Type B pancreatic cell (in vitro differentiated cells): ENCODE measurements around the gene CRTAC1. TPM values are rescaled to one million over a fixed set of nuclear protein-coding genes. Genes with fewer than 3 reads are reported as not detected.

Experiments
- DNase-seq: peaks from one replicate; pipeline ENCODE4 v3.0.0; 2021; ENCODE audit warnings: mixed read lengths; ENCODE audit not compliant: unreplicated experiment; ENCODE audit errors: extremely low spot score
- H3K27ac Mint-ChIP-seq: 2 replicates; pipeline ENCODE4 v1.8.0; 2021; ENCODE audit warnings: mild to moderate bottlenecking, mixed read lengths
- H3K27me3 Mint-ChIP-seq: 2 replicates; pipeline ENCODE4 v1.8.0; 2021; ENCODE audit warnings: mixed read lengths
- H3K36me3 Mint-ChIP-seq: 2 replicates; pipeline ENCODE4 v1.8.0; 2021; ENCODE audit warnings: mixed read lengths
- H3K4me1 Mint-ChIP-seq: one replicate; pipeline ENCODE4 v1.8.0; 2021; ENCODE audit warnings: mixed read lengths; ENCODE audit not compliant: unreplicated experiment
- H3K4me3 Mint-ChIP-seq: 2 replicates; pipeline ENCODE4 v1.8.0; 2021; ENCODE audit warnings: mild to moderate bottlenecking, mixed read lengths
- H3K9me3 Mint-ChIP-seq: 2 replicates; pipeline ENCODE4 v1.8.0; 2021; ENCODE audit warnings: mixed read lengths
- CTCF ChIP-seq: fragments of 200-600 bp; sonication (generic); conservative IDR thresholded peaks from 2 replicates; pipeline ENCODE4 v1.5.0; 2021; ENCODE audit warnings: antibody characterized with exemption, mild to moderate bottlenecking
- total RNA-seq: library from RNA; stranded (reverse); gene quantifications from 2 replicates; pipeline ENCODE4 v1.2.1, GENCODE V29; 2021; ENCODE audit warnings: low replicate concordance

Gene CRTAC1
- total RNA-seq, 1 donor from 2014 or later, result 5.3 TPM

GRCh38 chr10:97876402-97876801 is 154.0 kb downstream of the CRTAC1 start:
- TF ChIP-seq CTCF, result no peak
- peaks cover 48% of the 10 kb centered on the region for H3K27me3 Mint-ChIP-seq
- H3K27ac Mint-ChIP-seq, result no peak overlapping the region
- H3K4me1 Mint-ChIP-seq, result no peaks in the 10 kb centered on the region
- no peak overlapping the region for H3K4me3 Mint-ChIP-seq
- H3K36me3 Mint-ChIP-seq, result no peaks in the 10 kb centered on the region
- H3K9me3 Mint-ChIP-seq, result no peaks in the 10 kb centered on the region
- no peak for DNase-seq

DNA sequence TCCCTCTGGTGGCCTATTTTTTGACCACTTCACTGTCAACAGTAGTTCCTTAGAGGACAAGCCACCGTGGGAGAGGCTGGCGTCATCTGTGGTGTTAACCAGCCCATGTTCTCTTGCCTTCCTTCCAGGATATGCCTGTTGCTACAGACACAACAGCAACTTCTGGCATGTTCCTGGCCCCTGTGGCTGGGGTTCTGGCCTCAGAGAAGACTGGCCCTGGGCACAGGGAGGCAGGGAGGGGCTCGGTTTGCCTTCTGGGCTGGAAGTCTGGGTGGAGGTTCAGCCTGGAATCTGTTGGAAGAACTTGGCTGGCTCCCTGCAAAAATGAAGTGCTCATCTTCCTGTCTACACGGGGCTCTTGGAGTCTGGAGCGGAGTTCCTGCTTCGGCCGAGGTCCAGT is 155.0 kb downstream of the CRTAC1 start:
- no peak for TF ChIP-seq CTCF
- H3K4me1 Mint-ChIP-seq, result no peaks in the 10 kb centered on the region
- H3K9me3 Mint-ChIP-seq, result no peaks in the 10 kb centered on the region
- DNase-seq, result no peak
- peaks cover 53% of the 10 kb centered on the region for H3K27me3 Mint-ChIP-seq
- H3K36me3 Mint-ChIP-seq, result no peaks in the 10 kb centered on the region
- H3K4me3 Mint-ChIP-seq, result no peak overlapping the region
- no peak overlapping the region for H3K27ac Mint-ChIP-seq

DNA sequence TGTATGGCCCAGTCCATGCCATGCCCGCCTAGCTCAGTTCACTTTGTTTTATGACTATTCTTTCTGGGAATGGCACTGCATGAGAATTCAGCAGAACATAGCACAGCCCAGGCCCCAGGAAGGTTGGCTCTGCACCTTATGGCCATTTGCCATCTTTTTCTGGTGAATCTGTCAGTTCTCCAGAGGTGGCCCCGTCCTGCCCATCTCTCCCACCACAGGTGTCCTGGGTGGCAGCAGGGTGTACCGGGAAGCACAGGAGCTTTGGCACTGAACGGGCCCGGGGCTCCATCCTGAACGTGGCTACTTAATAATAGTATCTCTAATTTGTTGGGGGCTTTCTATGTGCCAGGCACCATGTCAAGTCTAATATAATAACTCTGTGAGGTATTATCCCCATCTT is 156.1 kb downstream of the CRTAC1 start:
- no peaks in the 10 kb centered on the region for H3K4me1 Mint-ChIP-seq
- H3K9me3 Mint-ChIP-seq, result no peaks in the 10 kb centered on the region
- no peak for DNase-seq
- no peak for TF ChIP-seq CTCF
- no peaks in the 10 kb centered on the region for H3K36me3 Mint-ChIP-seq
- H3K27me3 Mint-ChIP-seq, result peaks cover 63% of the 10 kb centered on the region
- no peak overlapping the region for H3K4me3 Mint-ChIP-seq
- H3K27ac Mint-ChIP-seq, result no peak overlapping the region

DNA sequence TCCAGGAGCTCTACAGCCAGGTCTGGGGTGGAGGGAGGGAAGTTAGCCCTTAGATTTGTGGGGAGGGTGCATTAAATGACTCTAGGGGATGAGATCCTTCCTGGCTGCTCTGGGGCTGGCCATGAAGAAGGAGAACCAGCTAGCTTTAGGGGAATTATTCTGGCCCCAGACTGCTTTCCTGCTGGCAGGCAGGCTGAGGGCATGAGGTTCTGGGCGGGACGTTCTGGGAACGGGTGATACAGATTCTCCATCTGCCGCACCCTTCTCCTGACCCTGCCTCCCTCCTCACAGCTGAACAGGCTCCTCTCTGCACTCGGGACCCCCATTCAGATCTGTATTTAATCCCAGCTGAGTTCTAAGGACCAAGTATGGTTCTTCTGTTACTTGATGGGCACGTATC is 156.9 kb downstream of the CRTAC1 start:
- DNase-seq, result no peak
- Mint-ChIP-seq H3K4me3 (no peak overlapping the region), H3K36me3 (no peaks in the 10 kb centered on the region), H3K4me1 (no peaks in the 10 kb centered on the region), H3K27me3 (peaks cover 62% of the 10 kb centered on the region), H3K27ac (no peak overlapping the region), H3K9me3 (no peaks in the 10 kb centered on the region)
- TF ChIP-seq CTCF, result no peak

DNA sequence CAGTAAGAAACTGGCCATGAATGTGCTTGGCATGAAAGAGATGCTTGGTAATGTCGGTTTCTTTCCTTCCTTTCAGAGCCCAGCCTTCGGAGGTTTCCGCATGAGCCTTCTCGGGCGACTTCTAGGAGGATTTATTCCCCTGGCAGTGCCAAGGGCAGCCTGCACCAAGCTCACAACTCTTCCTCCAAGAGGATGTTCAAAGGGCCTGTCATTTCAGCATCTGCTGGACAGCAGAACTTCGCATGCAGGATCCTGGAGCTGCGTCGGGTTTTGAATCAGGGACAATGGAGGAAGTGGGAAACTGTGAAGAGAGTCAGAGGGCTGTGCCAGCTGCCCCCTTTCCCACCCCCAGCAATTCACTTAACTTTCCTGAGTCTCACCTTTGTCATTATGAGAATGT is 159.4 kb downstream of the CRTAC1 start:
- H3K27me3 Mint-ChIP-seq, result peaks cover 48% of the 10 kb centered on the region
- no peaks in the 10 kb centered on the region for H3K4me1 Mint-ChIP-seq
- TF ChIP-seq CTCF, result no peak
- H3K27ac Mint-ChIP-seq, result no peak overlapping the region
- H3K36me3 Mint-ChIP-seq, result no peaks in the 10 kb centered on the region
- no peak overlapping the region for H3K4me3 Mint-ChIP-seq
- no peaks in the 10 kb centered on the region for H3K9me3 Mint-ChIP-seq
- no peak for DNase-seq
